H1 (cell line): ENCODE data around the gene MATK. TPM values are rescaled to one million over a fixed set of nuclear protein-coding genes. Genes with fewer than 3 reads are reported as not detected.

Source experiments
- CTCF ChIA-PET: fragments of 300-600 bp; sonication (Branson Sonifier 250); formaldehyde crosslinking; loops from one replicate; lab custom pipeline; 2021; ENCODE audit not compliant: partially characterized antibody; lab: Charles Lee
- POLR2A ChIA-PET: fragments of 300-600 bp; sonication (Branson Sonifier 250); formaldehyde crosslinking; loops from one replicate; lab custom pipeline; 2021; ENCODE audit warnings: inconsistent platforms; ENCODE audit not compliant: partially characterized antibody; lab: Charles Lee
- DNase-seq, 2 experiments: peaks; one replicate each; pipeline versions ENCODE4 v3.0.0 to v3.0.0-alpha.2; 2010 to 2022; ENCODE audit warnings: low spot score in 2 of 2, low read depth in 1 of 2, mixed read lengths in 1 of 2
- FAIRE-seq: peaks from 2 replicates; lab custom pipeline; 2011; peaks lifted over from hg19 to GRCh38; lab: Jason Lieb, UNC
- H2AFZ ChIP-seq: 2 replicates; pipeline ENCODE4 v1.8.1; 2012; ENCODE audit warnings: low read length, inconsistent platforms
- H2AK5ac ChIP-seq: 2 replicates; pipeline ENCODE4 v1.6.1; 2013; ENCODE audit warnings: low read depth, low read length
- H2BK120ac ChIP-seq: replicated peaks from 2 replicates; pipeline ENCODE3; 2013; ENCODE audit warnings: low read depth, low read length, inconsistent platforms
- H2BK12ac ChIP-seq: 2 replicates; pipeline ENCODE4 v1.6.1; 2013; ENCODE audit warnings: low read depth, low read length
- H2BK15ac ChIP-seq: 2 replicates; pipeline ENCODE4 v1.6.1; 2013; ENCODE audit warnings: low read length
- H2BK20ac ChIP-seq: 2 replicates; pipeline ENCODE4 v1.6.1; 2013; ENCODE audit warnings: low read length
- H2BK5ac ChIP-seq: 2 replicates; pipeline ENCODE4 v1.6.1; 2013; ENCODE audit warnings: low read depth, low read length
- H3K14ac ChIP-seq: 2 replicates; pipeline ENCODE4 v1.6.1; 2013; ENCODE audit warnings: inconsistent platforms; ENCODE audit not compliant: insufficient read length
- H3K18ac ChIP-seq: 2 replicates; pipeline ENCODE4 v1.6.1; 2013; ENCODE audit warnings: low read length; ENCODE audit errors: extremely low read depth
- H3K23ac ChIP-seq: 2 replicates; pipeline ENCODE4 v1.6.1; 2013; ENCODE audit warnings: inconsistent platforms; ENCODE audit not compliant: insufficient read length
- H3K23me2 ChIP-seq: 2 replicates; pipeline ENCODE4 v1.6.1; 2013; ENCODE audit warnings: low read depth, low read length
- H3K27ac ChIP-seq: 2 replicates; pipeline ENCODE4 v1.6.1; 2011; ENCODE audit warnings: low read depth, low read length, inconsistent platforms
- H3K27me3 ChIP-seq, 4 experiments: replicated peaks in 1 of 4; 1 replicate in 1 of 4; 2 replicates in 3 of 4; pipeline versions ENCODE4 v1.6.1 to v1.8.1; 2011 to 2013; ENCODE audit warnings: low read length in 3 of 4, mild to moderate bottlenecking in 3 of 4, inconsistent platforms in 2 of 4, mixed read lengths in 2 of 4, moderate library complexity in 1 of 4; ENCODE audit not compliant: control insufficient read depth in 3 of 4, insufficient read depth in 3 of 4; ENCODE audit errors: extremely low read depth in 1 of 4
- H3K36me3 ChIP-seq, 4 experiments: 2 replicates each; pipeline versions ENCODE4 v1.6.1 to v1.8.1; 2011 to 2013; ENCODE audit warnings: mild to moderate bottlenecking in 4 of 4, low read length in 3 of 4, moderate library complexity in 2 of 4, control low read depth in 1 of 4, inconsistent platforms in 1 of 4; ENCODE audit not compliant: insufficient read depth in 4 of 4, control insufficient read depth in 2 of 4
- H3K4ac ChIP-seq: replicated peaks from 2 replicates; pipeline ENCODE3; 2013; ENCODE audit warnings: low read length, low read depth, mixed read lengths, inconsistent platforms; ENCODE audit not compliant: insufficient read length
- H3K4me1 ChIP-seq, 4 experiments: replicated peaks in 1 of 4; 1 replicate in 1 of 4; 2 replicates in 3 of 4; pipeline versions ENCODE4 v1.6.1 to v1.8.1; 2011 to 2013; ENCODE audit warnings: low read length in 3 of 4, inconsistent platforms in 2 of 4, mixed read lengths in 1 of 4; ENCODE audit not compliant: insufficient read depth in 4 of 4, control insufficient read depth in 3 of 4
- H3K4me2 ChIP-seq, 2 experiments: 2 replicates each; pipeline versions ENCODE4 v1.6.1 to v1.8.1; 2011 to 2013; ENCODE audit warnings: low read depth in 2 of 2, low read length in 2 of 2, control low read depth in 1 of 2, inconsistent platforms in 1 of 2, mild to moderate bottlenecking in 1 of 2; ENCODE audit not compliant: insufficient read depth in 1 of 2
- H3K4me3 ChIP-seq, 4 experiments: fragments of 200-600, 300-600 bp in 1 of 4; sonication (generic), shearing (Covaris generic), sonication (Bioruptor Twin) in 1 of 4; 2 replicates each; pipeline versions ENCODE4 v1.5.1 to v1.8.1; 2011 to 2016; ENCODE audit warnings: low read length in 4 of 4, low read depth in 3 of 4, control low read depth in 2 of 4, inconsistent platforms in 2 of 4, mild to moderate bottlenecking in 2 of 4, mixed read lengths in 1 of 4, moderate library complexity in 1 of 4; ENCODE audit not compliant: insufficient read depth in 2 of 4; ENCODE audit errors: extremely low read depth in 1 of 4
- H3K56ac ChIP-seq: replicated peaks from 2 replicates; pipeline ENCODE3; 2013; ENCODE audit warnings: low read depth, mild to moderate bottlenecking, mixed read lengths, low read length, inconsistent platforms; ENCODE audit not compliant: insufficient read length
- H3K79me1 ChIP-seq: 2 replicates; pipeline ENCODE4 v1.6.1; 2013; ENCODE audit warnings: low read depth, low read length, control low read depth
- H3K79me2 ChIP-seq, 2 experiments: 2 replicates each; pipeline versions ENCODE4 v1.6.1 to v1.8.1; 2012 to 2013; ENCODE audit warnings: low read length in 2 of 2, mild to moderate bottlenecking in 2 of 2, inconsistent platforms in 1 of 2; ENCODE audit not compliant: insufficient read depth in 2 of 2, control insufficient read depth in 1 of 2
- H3K9ac ChIP-seq, 4 experiments: replicated peaks in 1 of 4; 1 replicate in 1 of 4; 2 replicates in 3 of 4; pipeline versions ENCODE4 v1.6.1 to v1.8.1; 2011 to 2013; ENCODE audit warnings: low read depth in 3 of 4, low read length in 3 of 4, control low read depth in 2 of 4, mild to moderate bottlenecking in 2 of 4, moderate library complexity in 2 of 4, inconsistent platforms in 1 of 4; ENCODE audit errors: extremely low read depth in 1 of 4
- H3K9me3 ChIP-seq, 2 experiments: 2 replicates each; pipeline versions ENCODE4 v1.6.1 to v1.8.1; 2012 to 2013; ENCODE audit warnings: mild to moderate bottlenecking in 2 of 2, moderate library complexity in 2 of 2, control low read depth in 1 of 2, inconsistent platforms in 1 of 2, low read depth in 1 of 2, low read length in 1 of 2, mixed read lengths in 1 of 2; ENCODE audit not compliant: insufficient read depth in 2 of 2
- H4K20me1 ChIP-seq, 2 experiments: replicated peaks in 1 of 2; 2 replicates each; pipeline versions ENCODE3 to v1.8.1; 2011 to 2013; ENCODE audit warnings: inconsistent platforms in 2 of 2, low read length in 2 of 2, mild to moderate bottlenecking in 1 of 2; ENCODE audit not compliant: insufficient read depth in 2 of 2, control insufficient read depth in 1 of 2
- H4K5ac ChIP-seq: 2 replicates; pipeline ENCODE4 v1.6.1; 2013; ENCODE audit warnings: low read length, low read depth, mixed read lengths, inconsistent platforms; ENCODE audit not compliant: insufficient read length
- H4K8ac ChIP-seq: 2 replicates; pipeline ENCODE4 v1.8.0; 2013; ENCODE audit warnings: mild to moderate bottlenecking, moderate library complexity, low read length, inconsistent platforms; ENCODE audit not compliant: insufficient read depth; ENCODE audit errors: extremely low read depth
- H4K91ac ChIP-seq: replicated peaks from 2 replicates; pipeline ENCODE3; 2013; ENCODE audit warnings: low read length, mixed read lengths, inconsistent platforms; ENCODE audit not compliant: insufficient read length
- GABPA ChIP-seq: IDR thresholded peaks from 2 replicates; pipeline ENCODE4 v1.6.1; 2011; ENCODE audit warnings: mild to moderate bottlenecking, low read length, moderate library complexity, borderline replicate concordance; ENCODE audit not compliant: insufficient read depth
- SIX5 ChIP-seq: IDR thresholded peaks from 2 replicates; pipeline ENCODE4 v1.6.1; 2011; ENCODE audit warnings: mild to moderate bottlenecking, low read depth, low read length
- WGBS, 2 experiments: shearing (Covaris generic) in 1 of 2; methylation state at CpG; one replicate each; pipeline versions ENCODE4 v1.1.6 to v1.1.7; 2013 to 2015; ENCODE audit warnings: low lambda C conversion rate in 2 of 2, mixed read lengths in 2 of 2, inconsistent platforms in 1 of 2, low coverage in 1 of 2, missing lambda C conversion rate in 1 of 2; ENCODE audit not compliant: insufficient replicate concordance in 2 of 2, insufficient coverage in 1 of 2, insufficient read length in 1 of 2; ENCODE audit errors: extremely low coverage in 1 of 2, missing lambda C conversion rate in 1 of 2; 5-methylcytosine and 5-hydroxymethylcytosine counted together
- polyA plus RNA-seq, 7 experiments: library from polyadenylated mRNA; depleted of rRNA in 3 of 7; stranded (reverse) in 5 of 7; unstranded in 2 of 7; fragments of >200 nt in 5 of 7; fragments of 200-250 nt in 2 of 7; gene quantifications; 1 replicate in 5 of 7; 2 replicates in 1 of 7; 4 replicates in 1 of 7; pipeline versions ENCODE4 v1.2.1 to v1.2.3, GENCODE V29; 2011 to 2013; ENCODE audit warnings: missing spikeins in 2 of 7, mixed read lengths in 2 of 7
- total RNA-seq: library from RNA; stranded (reverse); fragmentation: NEBNext Ultra II Directional; extraction: Animal tissue kit (Norgen Biotek cat#: 25700); gene quantifications from 2 replicates; pipeline ENCODE4 v1.2.1, GENCODE V29; 2021
- TF ChIP-seq, protein P1 (sequence below): IDR thresholded peaks from 2 replicates; pipeline ENCODE4 v1.6.1; 2011; ENCODE audit warnings: low read length, improper control_type of control experiment

The MATK gene
- total and polyA plus RNA-seq, 2 of the 8 experiments (the other 6 are each of a cell fraction or from before 2014, with no cell fraction given), result 20.5 to 21.4 TPM

DNA sequence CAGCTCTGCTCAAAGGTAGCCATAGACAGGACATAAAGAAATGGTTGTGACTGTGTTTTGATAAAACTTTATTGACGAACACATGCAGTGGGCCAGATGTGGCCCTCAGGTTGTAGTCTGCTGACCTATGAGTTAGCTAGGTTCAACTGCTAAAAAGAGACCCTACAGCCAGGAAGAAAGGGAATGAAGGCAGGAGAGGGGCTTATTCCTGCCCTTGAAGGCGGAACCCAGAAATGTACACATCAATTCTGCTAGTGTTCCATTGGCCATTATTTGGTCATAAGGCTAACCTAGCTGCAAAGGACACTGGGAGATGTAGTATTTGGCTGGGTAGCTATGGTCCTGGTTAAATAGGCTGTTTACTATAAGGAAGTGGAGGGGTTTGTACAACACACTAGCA is 42.7 kb downstream of the MATK start:
- Histone ChIP-seq H3K79me1 (no peaks in the 10 kb centered on the region), H3K27ac (no peak overlapping the region), H3K9me3 (no peaks in the 10 kb centered on the region)
- DNase-seq, result no peak
- FAIRE-seq, result peak; percentile 60
- TF ChIP-seq, protein P1, sequence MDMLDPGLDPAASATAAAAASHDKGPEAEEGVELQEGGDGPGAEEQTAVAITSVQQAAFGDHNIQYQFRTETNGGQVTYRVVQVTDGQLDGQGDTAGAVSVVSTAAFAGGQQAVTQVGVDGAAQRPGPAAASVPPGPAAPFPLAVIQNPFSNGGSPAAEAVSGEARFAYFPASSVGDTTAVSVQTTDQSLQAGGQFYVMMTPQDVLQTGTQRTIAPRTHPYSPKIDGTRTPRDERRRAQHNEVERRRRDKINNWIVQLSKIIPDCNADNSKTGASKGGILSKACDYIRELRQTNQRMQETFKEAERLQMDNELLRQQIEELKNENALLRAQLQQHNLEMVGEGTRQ, result peak; percentile 54; the same call in 1 of the 2 replicates
- peak; percentile 36 for TF ChIP-seq SIX5
- no peak for TF ChIP-seq GABPA
- TF ChIP-seq, all 59 proteins: peak for 2
- Histone ChIP-seq H2BK20ac (no peak overlapping the region), H3K56ac (no peak overlapping the region), H2AK5ac (no peak overlapping the region), H3K4me1 (no peaks in the 10 kb centered on the region), H3K14ac (no peak overlapping the region), H2BK5ac (no peak overlapping the region), H4K8ac (no peak overlapping the region), H3K23ac (no peak overlapping the region), H2BK15ac (no peak overlapping the region), H3K23me2 (no peaks in the 10 kb centered on the region), H3K4me2 (no peak overlapping the region), H3K18ac (no peak overlapping the region), H3K27me3 (no peaks in the 10 kb centered on the region), H2BK120ac (no peak overlapping the region), H4K91ac (no peak overlapping the region), H4K5ac (no peak overlapping the region), H3K4ac (no peak overlapping the region), H3K4me3 (no peak overlapping the region), H2BK12ac (no peak overlapping the region), H3K79me2 (no peaks in the 10 kb centered on the region), H3K36me3 (peaks cover 0 to 3% (median 0%) of the 10 kb centered on the region in 4 experiments; a peak in 2 of 8 replicates), H2AFZ (no peak overlapping the region), H4K20me1 (peaks cover 0 to 3% of the 10 kb centered on the region in 2 experiments), H3K9ac (no peak overlapping the region)
- POLR2A ChIA-PET, result interaction anchor here (0.6 kb wide), 1 partner anchor 22 kb away, joined by 3 read pairs; no protein-coding TSS in a partner anchor
- 96% methylated on average over 2 of the region's 2 CpGs; no CpG with 5 or more reads in 1 of the 2 experiments for WGBS, 2 experiments
- CTCF ChIA-PET, result interaction anchor here (2.4 kb wide), 1 partner anchor 18 kb away, joined by 8 read pairs; the partner anchor contains the start of genes APBA3 and MRPL54
